Measurements from ENCODE around the gene ACTG1. TPM values are rescaled to one million over a fixed set of nuclear protein-coding genes. Genes with fewer than 3 reads are reported as not detected.

The ACTG1 gene
- polyA plus RNA-seq, 1 of the 3 experiments (the other 2 are of a cell fraction), result 7,871 TPM

GRCh38 chr17:81477173-81477572 lies 35.4 kb downstream of the ACTG1 start:
- DNase-seq, result no peak
- no peaks in the 10 kb centered on the region for H3K79me2 ChIP-seq (ENCODE audit: insufficient read depth)
- no peaks in the 10 kb centered on the region for H3F3A ChIP-seq (replicated peaks; ENCODE audit: insufficient read depth)
- TF ChIP-seq ELF1 (IDR thresholded peaks at IDR 0.05), result no peak
- no peak for TF ChIP-seq MEF2A (IDR thresholded peaks at IDR 0.05; ENCODE audit: borderline replicate concordance, low read depth)
- no peak for TF ChIP-seq IRF3 (IDR thresholded peaks at IDR 0.05; ENCODE audit: low read depth, low read length)
- TF ChIP-seq YY1 (IDR thresholded peaks at IDR 0.05; ENCODE audit: low read depth), result no peak
- TF ChIP-seq EP300 (IDR thresholded peaks at IDR 0.05; ENCODE audit: borderline replicate concordance in 1 of 2, low read depth in 1 of 2, low read length in 1 of 2), result no peak
- TF ChIP-seq, protein P1, sequence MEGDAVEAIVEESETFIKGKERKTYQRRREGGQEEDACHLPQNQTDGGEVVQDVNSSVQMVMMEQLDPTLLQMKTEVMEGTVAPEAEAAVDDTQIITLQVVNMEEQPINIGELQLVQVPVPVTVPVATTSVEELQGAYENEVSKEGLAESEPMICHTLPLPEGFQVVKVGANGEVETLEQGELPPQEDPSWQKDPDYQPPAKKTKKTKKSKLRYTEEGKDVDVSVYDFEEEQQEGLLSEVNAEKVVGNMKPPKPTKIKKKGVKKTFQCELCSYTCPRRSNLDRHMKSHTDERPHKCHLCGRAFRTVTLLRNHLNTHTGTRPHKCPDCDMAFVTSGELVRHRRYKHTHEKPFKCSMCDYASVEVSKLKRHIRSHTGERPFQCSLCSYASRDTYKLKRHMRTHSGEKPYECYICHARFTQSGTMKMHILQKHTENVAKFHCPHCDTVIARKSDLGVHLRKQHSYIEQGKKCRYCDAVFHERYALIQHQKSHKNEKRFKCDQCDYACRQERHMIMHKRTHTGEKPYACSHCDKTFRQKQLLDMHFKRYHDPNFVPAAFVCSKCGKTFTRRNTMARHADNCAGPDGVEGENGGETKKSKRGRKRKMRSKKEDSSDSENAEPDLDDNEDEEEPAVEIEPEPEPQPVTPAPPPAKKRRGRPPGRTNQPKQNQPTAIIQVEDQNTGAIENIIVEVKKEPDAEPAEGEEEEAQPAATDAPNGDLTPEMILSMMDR (IDR thresholded peaks at IDR 0.05), result no peak
- TF ChIP-seq EZH2phosphoT487 (IDR thresholded peaks at IDR 0.05; ENCODE audit: borderline replicate concordance, low read depth), result no peak
- no peak for TF ChIP-seq NRF1 (IDR thresholded peaks at IDR 0.05; ENCODE audit: low read depth, low read length)
- TF ChIP-seq TCF12 (IDR thresholded peaks at IDR 0.05), result no peak
- TF ChIP-seq CHD2 (IDR thresholded peaks at IDR 0.05; ENCODE audit: low read length, partially characterized antibody), result no peak
- TF ChIP-seq GATA2 (CRISPR knock-in tag; IDR thresholded peaks at IDR 0.05), result no peak
- TF ChIP-seq, protein P2, sequence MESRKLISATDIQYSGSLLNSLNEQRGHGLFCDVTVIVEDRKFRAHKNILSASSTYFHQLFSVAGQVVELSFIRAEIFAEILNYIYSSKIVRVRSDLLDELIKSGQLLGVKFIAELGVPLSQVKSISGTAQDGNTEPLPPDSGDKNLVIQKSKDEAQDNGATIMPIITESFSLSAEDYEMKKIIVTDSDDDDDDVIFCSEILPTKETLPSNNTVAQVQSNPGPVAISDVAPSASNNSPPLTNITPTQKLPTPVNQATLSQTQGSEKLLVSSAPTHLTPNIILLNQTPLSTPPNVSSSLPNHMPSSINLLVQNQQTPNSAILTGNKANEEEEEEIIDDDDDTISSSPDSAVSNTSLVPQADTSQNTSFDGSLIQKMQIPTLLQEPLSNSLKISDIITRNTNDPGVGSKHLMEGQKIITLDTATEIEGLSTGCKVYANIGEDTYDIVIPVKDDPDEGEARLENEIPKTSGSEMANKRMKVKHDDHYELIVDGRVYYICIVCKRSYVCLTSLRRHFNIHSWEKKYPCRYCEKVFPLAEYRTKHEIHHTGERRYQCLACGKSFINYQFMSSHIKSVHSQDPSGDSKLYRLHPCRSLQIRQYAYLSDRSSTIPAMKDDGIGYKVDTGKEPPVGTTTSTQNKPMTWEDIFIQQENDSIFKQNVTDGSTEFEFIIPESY (IDR thresholded peaks at IDR 0.05; ENCODE audit: borderline replicate concordance, low read depth), result no peak
- no peak for TF ChIP-seq POLR2AphosphoS5 (IDR thresholded peaks at IDR 0.05; ENCODE audit: low read depth, low read length)
- TF ChIP-seq FOSL2 (IDR thresholded peaks at IDR 0.05; ENCODE audit: borderline replicate concordance, low read depth), result no peak
- TF ChIP-seq SIN3A (IDR thresholded peaks at IDR 0.05; ENCODE audit: borderline replicate concordance, low read depth, low read length), result no peak
- ChIA-PET POLR2A (no interaction called here), CTCF (interaction anchor here (0.6 kb wide), 1 partner anchor 36 kb away, joined by 4 read pairs; no protein-coding TSS in a partner anchor)
- no peaks in the 10 kb centered on the region for H3K36me3 ChIP-seq (replicated peaks in 1 of 2; ENCODE audit: control insufficient read depth in 1 of 2, insufficient read depth in 2 of 2, low read length in 1 of 2)
- H3K9ac ChIP-seq, result no peak overlapping the region
- H3K27me3 ChIP-seq (ENCODE audit: insufficient read depth), result no peaks in the 10 kb centered on the region
- no peak overlapping the region for H2AFZ ChIP-seq (ENCODE audit: low read depth)
- H3K4me1 ChIP-seq (ENCODE audit: control insufficient read depth in 1 of 2, insufficient read depth in 2 of 2, low read depth in 1 of 2, low read length in 1 of 2), result peaks cover 0 to 28% of the 10 kb centered on the region in 2 experiments; a peak in 2 of 4 replicates
- no peaks in the 10 kb centered on the region for H3K9me3 ChIP-seq
- H4K20me1 ChIP-seq (ENCODE audit: insufficient read depth), result no peaks in the 10 kb centered on the region
- no peak overlapping the region for H3K4me2 ChIP-seq
- WGBS (ENCODE audit: low lambda C conversion rate), result 74% methylated on average over 7 of the region's 7 CpGs
- H3K4me3 ChIP-seq (ENCODE audit: low read depth in 2 of 2, low read length in 1 of 2), result no peak overlapping the region
- H3K9me2 ChIP-seq, result no peaks in the 10 kb centered on the region
- H3K27ac ChIP-seq (ENCODE audit: low read depth in 2 of 2, low read length in 1 of 2), result no peak overlapping the region

Measured in SK-N-SH (cell line).